HCT116 (cell line): ENCODE data around the gene FOXD4L3.
"Not testable (repeated sequence)": the region's sequence is repeated elsewhere in the genome, so short reads cannot be mapped to it uniquely, and the experiment has no call there.

Source experiments
- TCF7L2 ChIP-seq: IDR thresholded peaks from 2 replicates; pipeline ENCODE4 v1.7.0; 2011; ENCODE audit warnings: borderline replicate concordance, inconsistent platforms; ENCODE audit not compliant: insufficient read depth, insufficient read length; ENCODE audit errors: extremely low read depth
- TF ChIP-seq, protein P1 (sequence below), 3 experiments: fragments of 200-600 bp in 1 of 3; sonication (generic) in 1 of 3; IDR thresholded peaks in 2 of 3; conservative IDR thresholded peaks in 1 of 3; 2 replicates each; pipeline ENCODE4 v1.5.1; 2012 to 2017; ENCODE audit warnings: low read depth in 2 of 3, low read length in 2 of 3, antibody characterized with exemption in 1 of 3, borderline replicate concordance in 1 of 3, control low read depth in 1 of 3, mild to moderate bottlenecking in 1 of 3, mixed read lengths in 1 of 3, mixed run types in 1 of 3, moderate library complexity in 1 of 3; ENCODE audit not compliant: insufficient read depth in 1 of 3

DNA sequence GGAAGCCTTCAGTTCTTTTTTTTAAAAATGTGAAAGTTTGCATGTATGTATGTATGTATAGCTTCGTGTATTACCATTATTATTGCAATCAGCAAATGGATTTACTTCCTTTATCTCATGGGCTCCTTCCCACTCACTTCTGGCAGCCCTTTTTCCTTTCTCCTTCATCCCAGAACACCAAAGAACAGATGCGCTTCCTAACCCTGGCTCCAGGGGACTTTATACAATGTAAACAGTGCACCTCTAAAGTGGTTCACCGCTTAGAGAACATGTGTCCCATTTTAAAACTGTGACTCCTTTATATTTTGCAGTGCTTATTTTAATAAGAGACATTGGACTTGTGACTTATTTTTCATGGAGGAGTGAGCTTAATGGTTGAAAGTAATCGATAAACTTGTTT, 40.6 kb downstream of the FOXD4L3 start:
- TF ChIP-seq, protein P1, sequence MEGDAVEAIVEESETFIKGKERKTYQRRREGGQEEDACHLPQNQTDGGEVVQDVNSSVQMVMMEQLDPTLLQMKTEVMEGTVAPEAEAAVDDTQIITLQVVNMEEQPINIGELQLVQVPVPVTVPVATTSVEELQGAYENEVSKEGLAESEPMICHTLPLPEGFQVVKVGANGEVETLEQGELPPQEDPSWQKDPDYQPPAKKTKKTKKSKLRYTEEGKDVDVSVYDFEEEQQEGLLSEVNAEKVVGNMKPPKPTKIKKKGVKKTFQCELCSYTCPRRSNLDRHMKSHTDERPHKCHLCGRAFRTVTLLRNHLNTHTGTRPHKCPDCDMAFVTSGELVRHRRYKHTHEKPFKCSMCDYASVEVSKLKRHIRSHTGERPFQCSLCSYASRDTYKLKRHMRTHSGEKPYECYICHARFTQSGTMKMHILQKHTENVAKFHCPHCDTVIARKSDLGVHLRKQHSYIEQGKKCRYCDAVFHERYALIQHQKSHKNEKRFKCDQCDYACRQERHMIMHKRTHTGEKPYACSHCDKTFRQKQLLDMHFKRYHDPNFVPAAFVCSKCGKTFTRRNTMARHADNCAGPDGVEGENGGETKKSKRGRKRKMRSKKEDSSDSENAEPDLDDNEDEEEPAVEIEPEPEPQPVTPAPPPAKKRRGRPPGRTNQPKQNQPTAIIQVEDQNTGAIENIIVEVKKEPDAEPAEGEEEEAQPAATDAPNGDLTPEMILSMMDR (IDR thresholded peaks at IDR 0.05 in 2 of 3, conservative IDR thresholded peaks at IDR 0.05 in 1 of 3; ENCODE audit: borderline replicate concordance in 1 of 3, insufficient read depth in 1 of 3, low read depth in 2 of 3, low read length in 2 of 3): not testable (repeated sequence)
- TF ChIP-seq TCF7L2: not testable (repeated sequence)
